Measurements from ENCODE around the gene SEC61A2.

GRCh38 chr10:12121673-12122072, 7.8 kb upstream of the SEC61A2 start:
- TF ChIP-seq POLR2A (IDR thresholded peaks at IDR 0.05) (no peak), CTCF (IDR thresholded peaks at IDR 0.05) (no peak)

All from heart left ventricle (tissue), 13 donors.